ENCODE measurements around the gene CCDC92. TPM values are rescaled to one million over a fixed set of nuclear protein-coding genes. Genes with fewer than 3 reads are reported as not detected.
A peak's percentile ranks its signal among the peaks of the same experiment; 100 is the strongest.

Gene CCDC92
- total and polyA plus RNA-seq, 2 of the 13 experiments (the other 11 are each of a cell fraction or from before 2014, with no cell fraction given) = 5.4 to 14.7 TPM

DNA sequence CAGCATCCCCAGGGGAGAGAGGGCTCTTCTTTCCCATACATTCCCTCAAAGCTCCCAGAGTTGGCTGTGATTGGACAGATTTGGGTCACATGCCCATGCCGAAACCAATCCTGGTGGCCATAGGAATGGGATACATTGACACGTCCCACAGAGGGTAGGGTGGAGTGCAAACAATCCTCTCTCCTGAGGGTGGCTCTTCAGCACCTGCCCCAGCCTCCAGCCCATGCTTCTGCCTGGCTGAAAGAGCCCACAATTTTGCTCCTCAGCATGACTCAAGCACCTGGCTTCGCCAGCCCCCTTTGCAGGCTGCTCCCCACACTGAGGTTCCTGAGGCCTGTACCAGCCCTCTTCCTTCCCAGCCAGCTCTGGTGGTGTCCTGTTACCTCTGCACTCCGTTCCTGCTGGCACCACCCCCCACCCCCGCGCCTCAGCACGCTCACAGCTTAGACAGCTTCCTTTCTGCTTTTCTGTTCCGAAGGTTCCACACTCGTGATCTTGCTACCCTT lies 71.7 kb downstream of the CCDC92 start (continued):
- TF ChIP-seq, protein P1, sequence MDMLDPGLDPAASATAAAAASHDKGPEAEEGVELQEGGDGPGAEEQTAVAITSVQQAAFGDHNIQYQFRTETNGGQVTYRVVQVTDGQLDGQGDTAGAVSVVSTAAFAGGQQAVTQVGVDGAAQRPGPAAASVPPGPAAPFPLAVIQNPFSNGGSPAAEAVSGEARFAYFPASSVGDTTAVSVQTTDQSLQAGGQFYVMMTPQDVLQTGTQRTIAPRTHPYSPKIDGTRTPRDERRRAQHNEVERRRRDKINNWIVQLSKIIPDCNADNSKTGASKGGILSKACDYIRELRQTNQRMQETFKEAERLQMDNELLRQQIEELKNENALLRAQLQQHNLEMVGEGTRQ (IDR thresholded peaks at IDR 0.05; ENCODE audit: low read depth, low read length) = no peak
- TF ChIP-seq, protein P1 (CRISPR knock-in tag; IDR thresholded peaks at IDR 0.05; ENCODE audit: borderline replicate concordance) = peak; percentile 23; the same call in 1 of the 2 replicates
- TF ChIP-seq AGO1 (IDR thresholded peaks at IDR 0.05; ENCODE audit: low read depth, low read length, poor library complexity, severe bottlenecking) (no peak), REXO4 (CRISPR knock-in tag; IDR thresholded peaks at IDR 0.05; ENCODE audit: borderline replicate concordance) (no peak), SOX5 (CRISPR knock-in tag; IDR thresholded peaks at IDR 0.05; ENCODE audit: borderline replicate concordance) (no peak), REPIN1 (CRISPR knock-in tag; IDR thresholded peaks at IDR 0.05; ENCODE audit: borderline replicate concordance, low read depth) (no peak)

DNA sequence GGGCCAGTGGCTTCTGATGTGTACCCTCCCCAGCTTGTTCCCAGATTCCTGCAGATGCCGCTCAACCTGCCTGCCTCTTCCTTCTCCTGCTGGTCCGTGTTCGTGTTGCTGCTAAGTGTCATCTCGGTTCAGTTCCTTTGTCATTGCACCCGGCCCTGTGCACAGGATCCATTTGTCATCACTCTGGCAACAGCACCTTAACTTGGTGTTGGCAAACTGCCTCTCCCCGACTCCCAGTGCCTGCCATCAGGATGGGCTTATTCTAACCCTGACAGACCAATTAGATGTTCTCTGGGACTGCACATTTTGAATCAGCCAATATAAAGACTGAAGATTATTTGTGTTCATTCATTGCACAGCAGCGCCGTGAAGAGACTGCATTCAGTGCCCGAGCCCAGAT lies 73.3 kb downstream of the CCDC92 start:
- intact Hi-C loops (cut with micrococcal nuclease; ENCODE audit: unreplicated experiment) = no loop called here
- ChIA-PET CTCF (ENCODE audit: low intra/inter-chr PET ratio, low total read pairs) (no interaction called here), POLR2A (no interaction called here)
- FAIRE-seq (no peak), DNase-seq (ENCODE audit: low spot score) (no peak), ATAC-seq (no peak)
- in situ Hi-C loops (cut with HindIII; ENCODE audit: extremely low pct_ligation_motif_present, low pct_unique_long_range_greater_than_20kb) = no loop called here
- 36% methylated on average over 9 of the region's 9 CpGs for WGBS (ENCODE audit: low lambda C conversion rate)
- peaks cover 18% of the 10 kb centered on the region for H3K4me1 ChIP-seq (ENCODE audit: insufficient read depth, low read length)
- BruUV-seq (replicated peaks) = no TSS peak
- H3K9ac ChIP-seq (ENCODE audit: insufficient read depth, low read depth, low read length) = no peak overlapping the region
- no peak overlapping the region for H3K4me3 ChIP-seq (replicated peaks in 1 of 3; ENCODE audit: insufficient read depth in 1 of 3, low read depth in 2 of 3, low read length in 3 of 3)
- no peaks in the 10 kb centered on the region for H3K9me3 ChIP-seq (ENCODE audit: low read length)
- no peaks in the 10 kb centered on the region for H3K36me3 ChIP-seq (replicated peaks in 1 of 2; ENCODE audit: control insufficient read depth in 1 of 2, insufficient read depth in 2 of 2, low read length in 2 of 2)
- no peaks in the 10 kb centered on the region for H4K20me1 ChIP-seq (ENCODE audit: insufficient read depth, low read length)
- H3K27ac ChIP-seq (ENCODE audit: extremely low read length, insufficient read depth, low read length) = no peak overlapping the region
- peaks cover 2 to 60% of the 10 kb centered on the region in 2 experiments; a peak in 4 of 5 replicates for H3K27me3 ChIP-seq (ENCODE audit: control insufficient read depth in 1 of 2, insufficient read depth in 2 of 2, low read length in 2 of 2)
- TF ChIP-seq, protein P2, sequence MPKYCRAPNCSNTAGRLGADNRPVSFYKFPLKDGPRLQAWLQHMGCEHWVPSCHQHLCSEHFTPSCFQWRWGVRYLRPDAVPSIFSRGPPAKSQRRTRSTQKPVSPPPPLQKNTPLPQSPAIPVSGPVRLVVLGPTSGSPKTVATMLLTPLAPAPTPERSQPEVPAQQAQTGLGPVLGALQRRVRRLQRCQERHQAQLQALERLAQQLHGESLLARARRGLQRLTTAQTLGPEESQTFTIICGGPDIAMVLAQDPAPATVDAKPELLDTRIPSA (CRISPR knock-in tag; IDR thresholded peaks at IDR 0.05; ENCODE audit: borderline replicate concordance) = no peak
- no peak for TF ChIP-seq ZNF441 (CRISPR knock-in tag; IDR thresholded peaks at IDR 0.05; ENCODE audit: borderline replicate concordance)
- TF ChIP-seq MAFK (conservative IDR thresholded peaks at IDR 0.05 in 1 of 2, IDR thresholded peaks at IDR 0.05 in 1 of 2; ENCODE audit: low read length in 2 of 2) = no peak
- no peaks in the 10 kb centered on the region for H3K79me2 ChIP-seq (ENCODE audit: insufficient read depth, low read length)
- H2AFZ ChIP-seq (ENCODE audit: low read length) = no peak overlapping the region
- no peak overlapping the region for H3K4me2 ChIP-seq (ENCODE audit: low read depth, low read length)

Data from HepG2 (cell line).